Osteoblast (primary cell): ENCODE results near the gene MBP. TPM values are rescaled to one million over a fixed set of nuclear protein-coding genes. Genes with fewer than 3 reads are reported as not detected.

Source experiments
- DNase-seq: peaks from one replicate; pipeline ENCODE4 v3.0.0; 2011; ENCODE audit warnings: low spot score, mixed read lengths; ENCODE audit not compliant: insufficient read length; ENCODE audit errors: missing footprints
- H2AFZ ChIP-seq: 2 replicates; pipeline ENCODE4 v1.6.0; 2011; ENCODE audit warnings: mild to moderate bottlenecking, low read length
- H3K27ac ChIP-seq: 2 replicates; pipeline ENCODE4 v1.5.1; 2011; ENCODE audit warnings: mild to moderate bottlenecking, low read depth, low read length, moderate library complexity
- H3K27me3 ChIP-seq: 2 replicates; pipeline ENCODE4 v1.6.0; 2012; ENCODE audit warnings: mild to moderate bottlenecking, control low read depth, inconsistent platforms, low read length, moderate library complexity; ENCODE audit not compliant: insufficient read depth
- H3K36me3 ChIP-seq: 2 replicates; pipeline ENCODE4 v1.5.1; 2011; ENCODE audit warnings: mild to moderate bottlenecking, low read length, control low read depth, moderate library complexity; ENCODE audit not compliant: insufficient read depth
- H3K4me1 ChIP-seq: 2 replicates; pipeline ENCODE4 v1.5.1; 2011; ENCODE audit warnings: mild to moderate bottlenecking, low read length, control low read depth, moderate library complexity; ENCODE audit not compliant: insufficient read depth
- H3K4me2 ChIP-seq: 2 replicates; pipeline ENCODE4 v1.6.0; 2011; ENCODE audit warnings: mild to moderate bottlenecking, low read length; ENCODE audit not compliant: insufficient read depth
- H3K4me3 ChIP-seq: fragments of 200-600 bp; sonication (generic); 3 replicates; pipeline ENCODE4 v1.5.1; 2012; ENCODE audit warnings: mild to moderate bottlenecking, low read length, inconsistent platforms; ENCODE audit not compliant: insufficient read depth
- H3K79me2 ChIP-seq: 2 replicates; pipeline ENCODE4 v1.6.0; 2012; ENCODE audit warnings: mild to moderate bottlenecking, low read length, control low read depth, inconsistent platforms; ENCODE audit not compliant: insufficient read depth
- H3K9me3 ChIP-seq: 2 replicates; pipeline ENCODE4 v1.5.1; 2011; ENCODE audit warnings: low read depth, low read length, control low read depth
- H4K20me1 ChIP-seq: 2 replicates; pipeline ENCODE4 v1.6.0; 2012; ENCODE audit warnings: mild to moderate bottlenecking, low read length, control low read depth; ENCODE audit not compliant: insufficient read depth
- total RNA-seq: library from RNA; depleted of rRNA; stranded (reverse); fragments of >200 nt; gene quantifications from 2 replicates; pipeline ENCODE4 v1.2.3, GENCODE V29; 2012
- TF ChIP-seq, protein P1 (sequence below): IDR thresholded peaks from 2 replicates; pipeline ENCODE4 v1.5.1; 2011; ENCODE audit warnings: mild to moderate bottlenecking, low read depth, low read length, moderate library complexity; ENCODE audit errors: extremely low read depth

The MBP gene
- total RNA-seq, 1 donor = 2.2 TPM

DNA sequence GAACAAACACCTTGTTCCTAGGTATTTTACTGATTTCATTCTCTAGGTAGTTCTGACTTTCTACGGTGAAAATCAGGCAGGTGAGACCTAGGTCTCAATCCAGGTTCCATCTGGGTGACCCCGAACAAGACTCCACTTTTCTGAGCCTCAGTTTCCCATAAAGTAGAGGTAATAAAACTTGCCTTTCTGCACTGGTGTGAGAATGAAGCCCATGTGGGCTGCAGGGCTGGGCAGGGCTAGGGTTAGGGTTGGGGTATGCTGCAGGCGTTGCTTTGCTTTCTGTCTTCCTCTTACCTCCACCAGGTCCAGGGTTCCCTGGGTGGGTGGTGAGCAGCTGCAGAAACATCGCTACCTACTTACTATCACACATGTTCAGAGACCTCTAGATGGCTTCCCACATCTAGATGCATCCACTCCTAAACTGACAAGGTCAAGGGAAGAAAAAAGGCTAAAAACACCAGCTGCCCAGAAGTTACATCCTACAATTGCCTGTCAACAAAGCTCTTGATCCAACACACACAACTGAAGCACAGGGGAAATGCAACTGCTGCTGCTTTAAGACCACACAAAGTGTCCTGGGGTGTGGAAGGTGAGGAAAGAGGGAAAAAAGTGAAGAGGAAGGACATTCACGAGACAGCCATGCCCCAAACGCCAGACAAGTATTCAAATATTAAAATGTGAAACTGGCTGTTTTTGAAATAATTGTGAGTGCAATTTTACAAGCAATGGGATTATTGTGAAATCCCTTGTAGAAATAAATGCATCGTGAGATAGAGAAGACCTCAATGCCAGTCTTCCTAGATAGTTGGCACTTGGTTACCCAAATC, 23.5 kb downstream of the MBP start:
- H2AFZ ChIP-seq = no peak overlapping the region
- peak overlapping the region; percentile 81 for H3K27ac ChIP-seq
- H3K9me3 ChIP-seq = no peaks in the 10 kb centered on the region
- no peak for DNase-seq
- H4K20me1 ChIP-seq = no peaks in the 10 kb centered on the region
- H3K79me2 ChIP-seq = no peaks in the 10 kb centered on the region
- no peak overlapping the region for H3K4me3 ChIP-seq
- H3K4me2 ChIP-seq = peak overlapping the region; percentile 65
- TF ChIP-seq, protein P1, sequence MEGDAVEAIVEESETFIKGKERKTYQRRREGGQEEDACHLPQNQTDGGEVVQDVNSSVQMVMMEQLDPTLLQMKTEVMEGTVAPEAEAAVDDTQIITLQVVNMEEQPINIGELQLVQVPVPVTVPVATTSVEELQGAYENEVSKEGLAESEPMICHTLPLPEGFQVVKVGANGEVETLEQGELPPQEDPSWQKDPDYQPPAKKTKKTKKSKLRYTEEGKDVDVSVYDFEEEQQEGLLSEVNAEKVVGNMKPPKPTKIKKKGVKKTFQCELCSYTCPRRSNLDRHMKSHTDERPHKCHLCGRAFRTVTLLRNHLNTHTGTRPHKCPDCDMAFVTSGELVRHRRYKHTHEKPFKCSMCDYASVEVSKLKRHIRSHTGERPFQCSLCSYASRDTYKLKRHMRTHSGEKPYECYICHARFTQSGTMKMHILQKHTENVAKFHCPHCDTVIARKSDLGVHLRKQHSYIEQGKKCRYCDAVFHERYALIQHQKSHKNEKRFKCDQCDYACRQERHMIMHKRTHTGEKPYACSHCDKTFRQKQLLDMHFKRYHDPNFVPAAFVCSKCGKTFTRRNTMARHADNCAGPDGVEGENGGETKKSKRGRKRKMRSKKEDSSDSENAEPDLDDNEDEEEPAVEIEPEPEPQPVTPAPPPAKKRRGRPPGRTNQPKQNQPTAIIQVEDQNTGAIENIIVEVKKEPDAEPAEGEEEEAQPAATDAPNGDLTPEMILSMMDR = no peak
- peaks cover 30% of the 10 kb centered on the region for H3K4me1 ChIP-seq
- H3K27me3 ChIP-seq = no peaks in the 10 kb centered on the region
- H3K36me3 ChIP-seq = no peaks in the 10 kb centered on the region

DNA sequence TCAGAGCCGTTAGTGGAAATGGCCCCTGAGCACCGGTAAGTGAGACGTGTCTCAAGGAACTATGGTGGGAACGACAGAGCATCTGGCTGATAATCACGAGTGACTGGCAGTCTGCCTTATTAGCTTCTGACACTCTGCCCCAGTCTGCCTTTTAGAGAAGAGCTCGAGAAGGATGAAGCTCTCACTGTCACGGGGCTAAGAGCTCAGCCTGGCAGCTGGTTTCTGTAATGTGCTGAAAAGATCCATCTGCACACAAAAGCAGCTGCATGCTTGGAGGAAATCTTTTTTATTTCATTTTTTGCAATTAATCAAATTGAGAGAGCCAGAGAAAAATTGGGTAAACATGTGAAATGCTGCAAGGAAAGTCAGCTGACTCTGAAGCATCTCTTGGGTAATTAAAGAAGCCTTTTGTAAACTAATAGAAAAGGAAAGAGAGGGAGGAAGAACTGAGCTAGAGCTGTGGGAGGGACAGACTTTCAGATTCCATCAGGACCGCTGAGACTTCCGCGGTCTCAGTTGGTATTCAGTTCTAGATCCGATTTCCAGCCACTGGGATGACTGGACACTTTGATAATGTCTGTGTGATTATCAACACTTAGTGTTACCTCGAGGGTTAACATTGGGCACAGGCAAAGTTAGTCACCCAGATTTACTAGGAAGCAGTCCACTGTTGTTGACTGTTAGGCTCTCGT, 24.4 kb downstream of the MBP start:
- Histone ChIP-seq H3K27me3 (no peaks in the 10 kb centered on the region), H3K4me2 (peak overlapping the region; percentile 65), H4K20me1 (no peaks in the 10 kb centered on the region), H3K27ac (peak overlapping the region; percentile 81), H3K36me3 (no peaks in the 10 kb centered on the region), H3K79me2 (no peaks in the 10 kb centered on the region), H3K4me3 (peak overlapping the region; percentile 18), H3K4me1 (peaks cover 34% of the 10 kb centered on the region), H3K9me3 (no peaks in the 10 kb centered on the region), H2AFZ (peak overlapping the region; percentile 56)
- DNase-seq = peak; percentile 96
- TF ChIP-seq, protein P1 = no peak

DNA sequence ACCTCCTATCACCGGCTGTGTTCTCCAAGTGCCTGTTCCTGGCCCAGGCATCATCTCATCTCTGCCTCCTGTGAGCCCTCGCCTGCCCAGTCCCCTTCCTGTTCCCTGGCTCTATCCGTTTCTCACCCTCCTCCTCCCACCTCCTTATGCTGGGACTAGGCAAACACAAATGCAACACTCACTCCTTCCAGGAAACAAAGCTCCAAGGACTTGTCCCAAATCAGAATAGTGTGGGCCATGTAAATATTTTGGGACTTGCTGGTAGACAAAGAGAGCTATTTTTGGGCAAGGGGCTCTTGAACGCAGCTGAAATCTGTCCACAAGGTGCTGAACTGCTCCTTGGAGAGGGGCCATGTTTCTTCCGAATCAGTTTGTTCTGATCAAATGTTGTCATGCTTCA, 25.3 kb downstream of the MBP start:
- Histone ChIP-seq H3K27ac (peak overlapping the region; percentile 81), H2AFZ (peak overlapping the region; percentile 4), H3K4me1 (peaks cover 43% of the 10 kb centered on the region), H3K79me2 (no peaks in the 10 kb centered on the region), H3K4me3 (no peak overlapping the region), H3K36me3 (no peaks in the 10 kb centered on the region), H3K27me3 (no peaks in the 10 kb centered on the region), H3K4me2 (no peak overlapping the region), H4K20me1 (no peaks in the 10 kb centered on the region), H3K9me3 (no peaks in the 10 kb centered on the region)
- TF ChIP-seq, protein P1 = no peak
- no peak for DNase-seq

DNA sequence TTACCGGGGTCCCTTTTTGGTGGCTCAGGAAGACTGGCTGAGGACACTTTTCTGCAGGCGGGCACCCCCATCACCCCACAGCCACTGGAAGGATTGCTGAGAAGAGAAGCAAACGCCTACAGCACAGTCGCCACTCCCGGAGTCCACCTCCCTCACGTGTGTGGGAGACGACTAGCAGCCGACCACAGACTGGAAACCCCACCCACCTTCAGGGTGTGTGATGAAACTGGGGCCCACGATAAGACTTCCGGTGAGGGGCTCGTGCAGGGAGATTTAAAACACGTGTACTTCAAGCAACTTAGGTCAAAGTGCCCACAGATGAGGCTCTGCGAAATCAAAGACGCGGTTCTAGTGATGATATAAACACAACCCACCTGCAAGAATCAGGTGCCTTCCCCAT, 26.3 kb downstream of the MBP start:
- Histone ChIP-seq H3K27ac (no peak overlapping the region), H3K4me2 (no peak overlapping the region), H3K4me3 (no peak overlapping the region), H4K20me1 (no peaks in the 10 kb centered on the region), H3K27me3 (no peaks in the 10 kb centered on the region), H3K9me3 (no peaks in the 10 kb centered on the region), H2AFZ (no peak overlapping the region), H3K4me1 (peaks cover 52% of the 10 kb centered on the region), H3K36me3 (no peaks in the 10 kb centered on the region), H3K79me2 (no peaks in the 10 kb centered on the region)
- DNase-seq = no peak
- TF ChIP-seq, protein P1 = no peak
